ENCODE measurements around the gene UNCX. TPM values are rescaled to one million over a fixed set of nuclear protein-coding genes. Genes with fewer than 3 reads are reported as not detected.

Gene UNCX
- total RNA-seq, 2 experiments from 2014 or later: not detected

GRCh38 chr7:1223196-1223981, 9.3 kb upstream of the UNCX start:
- ATAC-seq (ENCODE audit: low read depth) (no peak), DNase-seq (no peak)
- Mint-ChIP-seq H3K36me3 (no peaks in the 10 kb centered on the region), H3K4me3 (no peak overlapping the region), H3K27ac (no peak overlapping the region), H3K27me3 (peaks cover 61% of the 10 kb centered on the region), H3K9me3 (no peaks in the 10 kb centered on the region), H3K4me1 (no peaks in the 10 kb centered on the region)
- POLR2A ChIA-PET: no interaction called here

- Mint-ChIP-seq H3K36me3 (no peaks in the 10 kb centered on the region), H3K4me3 (no peak overlapping the region), H3K9me3 (no peaks in the 10 kb centered on the region), H3K4me1 (no peaks in the 10 kb centered on the region), H3K27me3 (peaks cover 69% of the 10 kb centered on the region), H3K27ac (peak overlapping the region; percentile 59)
- DNase-seq: no peak
- POLR2A ChIA-PET: no interaction called here
- ATAC-seq (ENCODE audit: low read depth): no peak
Measured at GRCh38 chr7:1224086-1224716, 8.5 kb upstream of the UNCX start.

- ATAC-seq (ENCODE audit: low read depth) (no peak), DNase-seq (no peak)
- H3K27ac Mint-ChIP-seq: no peak overlapping the region
Measured at GRCh38 chr7:1225030-1225429, 7.6 kb upstream of the UNCX start.

GRCh38 chr7:1225441-1226185, 7.1 kb upstream of the UNCX start:
- no peak overlapping the region for H3K27ac Mint-ChIP-seq
- peaks cover 71% of the 10 kb centered on the region for H3K27me3 Mint-ChIP-seq
- DNase-seq (peak; percentile 71), ATAC-seq (ENCODE audit: low read depth) (no peak)
- no peaks in the 10 kb centered on the region for H3K36me3 Mint-ChIP-seq
- H3K4me1 Mint-ChIP-seq: no peaks in the 10 kb centered on the region
- POLR2A ChIA-PET: no interaction called here
- no peaks in the 10 kb centered on the region for H3K9me3 Mint-ChIP-seq
- no peak overlapping the region for H3K4me3 Mint-ChIP-seq

More at GRCh38 chr7:1225030-1225429, 7.6 kb upstream of the UNCX start:
- no peak overlapping the region for H3K4me3 Mint-ChIP-seq
- H3K36me3 Mint-ChIP-seq: no peaks in the 10 kb centered on the region
- POLR2A ChIA-PET: no interaction called here
- H3K9me3 Mint-ChIP-seq: no peaks in the 10 kb centered on the region
- peaks cover 71% of the 10 kb centered on the region for H3K27me3 Mint-ChIP-seq
- no peaks in the 10 kb centered on the region for H3K4me1 Mint-ChIP-seq

- no peak for ATAC-seq (ENCODE audit: low read depth)
- Mint-ChIP-seq H3K9me3 (no peaks in the 10 kb centered on the region), H3K36me3 (no peaks in the 10 kb centered on the region), H3K27me3 (peaks cover 73% of the 10 kb centered on the region), H3K27ac (no peak overlapping the region), H3K4me1 (no peaks in the 10 kb centered on the region), H3K4me3 (no peak overlapping the region)
- DNase-seq: no peak
- POLR2A ChIA-PET: no interaction called here
Measured at GRCh38 chr7:1226186-1226901, 6.3 kb upstream of the UNCX start.

GRCh38 chr7:1227071-1227804, 5.4 kb upstream of the UNCX start:
- ATAC-seq (ENCODE audit: low read depth): no peak
- Mint-ChIP-seq H3K27me3 (peaks cover 74% of the 10 kb centered on the region), H3K9me3 (no peaks in the 10 kb centered on the region), H3K4me1 (peaks cover 3% of the 10 kb centered on the region), H3K36me3 (no peaks in the 10 kb centered on the region), H3K4me3 (no peak overlapping the region), H3K27ac (no peak overlapping the region)
- DNase-seq: no peak
- POLR2A ChIA-PET: no interaction called here

GRCh38 chr7:1227814-1228544, 4.7 kb upstream of the UNCX start:
- Mint-ChIP-seq H3K36me3 (no peaks in the 10 kb centered on the region), H3K27me3 (peaks cover 71% of the 10 kb centered on the region), H3K9me3 (no peaks in the 10 kb centered on the region), H3K4me1 (peaks cover 3% of the 10 kb centered on the region), H3K27ac (no peak overlapping the region), H3K4me3 (no peak overlapping the region)
- no peak for DNase-seq
- POLR2A ChIA-PET: no interaction called here
- no peak for ATAC-seq (ENCODE audit: low read depth)

- no peaks in the 10 kb centered on the region for H3K9me3 Mint-ChIP-seq
- peaks cover 64% of the 10 kb centered on the region for H3K27me3 Mint-ChIP-seq
- POLR2A ChIA-PET: no interaction called here
- H3K27ac Mint-ChIP-seq: no peak overlapping the region
- H3K4me3 Mint-ChIP-seq: no peak overlapping the region
- ATAC-seq (ENCODE audit: low read depth) (no peak), DNase-seq (no peak)
- H3K4me1 Mint-ChIP-seq: peaks cover 3% of the 10 kb centered on the region
- H3K36me3 Mint-ChIP-seq: no peaks in the 10 kb centered on the region
Measured at GRCh38 chr7:1228545-1229201, 4.0 kb upstream of the UNCX start.

- ATAC-seq (ENCODE audit: low read depth): no peak
- Mint-ChIP-seq H3K4me3 (no peak overlapping the region), H3K36me3 (no peaks in the 10 kb centered on the region), H3K4me1 (peaks cover 5% of the 10 kb centered on the region), H3K9me3 (no peaks in the 10 kb centered on the region), H3K27me3 (peaks cover 65% of the 10 kb centered on the region), H3K27ac (no peak overlapping the region)
- no peak for DNase-seq
- POLR2A ChIA-PET: no interaction called here
Measured at GRCh38 chr7:1229202-1229947, 3.3 kb upstream of the UNCX start.

GRCh38 chr7:1229956-1230355, 2.7 kb upstream of the UNCX start:
- DNase-seq: no peak
- H3K27me3 Mint-ChIP-seq: peaks cover 69% of the 10 kb centered on the region
- ATAC-seq (ENCODE audit: low read depth): no peak
- no peak overlapping the region for H3K4me3 Mint-ChIP-seq
- no peak overlapping the region for H3K27ac Mint-ChIP-seq
- POLR2A ChIA-PET: no interaction called here
- H3K36me3 Mint-ChIP-seq: no peaks in the 10 kb centered on the region
- peaks cover 11% of the 10 kb centered on the region for H3K4me1 Mint-ChIP-seq
- no peaks in the 10 kb centered on the region for H3K9me3 Mint-ChIP-seq

- ATAC-seq (ENCODE audit: low read depth) (no peak), DNase-seq (no peak)
- H3K4me3 Mint-ChIP-seq: no peak overlapping the region
- peaks cover 12% of the 10 kb centered on the region for H3K4me1 Mint-ChIP-seq
- POLR2A ChIA-PET: interaction anchor here (0.8 kb wide), 1 partner anchor 441 kb away, joined by 3 read pairs; no protein-coding TSS in a partner anchor
- no peaks in the 10 kb centered on the region for H3K9me3 Mint-ChIP-seq
- no peaks in the 10 kb centered on the region for H3K36me3 Mint-ChIP-seq
- peaks cover 69% of the 10 kb centered on the region for H3K27me3 Mint-ChIP-seq
- no peak overlapping the region for H3K27ac Mint-ChIP-seq
Measured at GRCh38 chr7:1230411-1231213, 2.1 kb upstream of the UNCX start.

Measured in activated naive CD8-positive, alpha-beta T cell treated with anti-CD3 and anti-CD28 coated beads, Interleukin-2, amount 10 ng/mL, durations not matched to agents 7 days and 5 days (primary cell).